ENCODE results near the gene DTNB. TPM values are rescaled to one million over a fixed set of nuclear protein-coding genes. Genes with fewer than 3 reads are reported as not detected.

Gene DTNB
- 10 to 100 TPM; 10.5 to 70.0 (median 16.5) TPM for total RNA-seq
- polyA plus RNA-seq = 10 to 100 TPM; 23.1 to 69.5 (median 44.4) TPM
- long read RNA-seq, donor 1 = 0 reads
- long read RNA-seq, donor 2 = 0 reads
- long read RNA-seq, donor 3 = 0 reads
- long read RNA-seq, donor 4 = 0 reads
- long read RNA-seq, donor 5, partial matches to known transcripts = 0 of 2 reads
- long read RNA-seq, donor 5, other reads (novel, unspliced or antisense) = 0 of 2 reads
- long read RNA-seq, donor 6 = 0 reads
- long read RNA-seq, donor 7 = 0 reads
- long read RNA-seq, donor 8, partial matches to known transcripts = 0 of 1 reads
- long read RNA-seq, donor 8, other reads (novel, unspliced or antisense) = 0 of 1 reads
- long read RNA-seq, donor 9 = 0 reads
- long read RNA-seq, donor 10 = 0 reads

DNA sequence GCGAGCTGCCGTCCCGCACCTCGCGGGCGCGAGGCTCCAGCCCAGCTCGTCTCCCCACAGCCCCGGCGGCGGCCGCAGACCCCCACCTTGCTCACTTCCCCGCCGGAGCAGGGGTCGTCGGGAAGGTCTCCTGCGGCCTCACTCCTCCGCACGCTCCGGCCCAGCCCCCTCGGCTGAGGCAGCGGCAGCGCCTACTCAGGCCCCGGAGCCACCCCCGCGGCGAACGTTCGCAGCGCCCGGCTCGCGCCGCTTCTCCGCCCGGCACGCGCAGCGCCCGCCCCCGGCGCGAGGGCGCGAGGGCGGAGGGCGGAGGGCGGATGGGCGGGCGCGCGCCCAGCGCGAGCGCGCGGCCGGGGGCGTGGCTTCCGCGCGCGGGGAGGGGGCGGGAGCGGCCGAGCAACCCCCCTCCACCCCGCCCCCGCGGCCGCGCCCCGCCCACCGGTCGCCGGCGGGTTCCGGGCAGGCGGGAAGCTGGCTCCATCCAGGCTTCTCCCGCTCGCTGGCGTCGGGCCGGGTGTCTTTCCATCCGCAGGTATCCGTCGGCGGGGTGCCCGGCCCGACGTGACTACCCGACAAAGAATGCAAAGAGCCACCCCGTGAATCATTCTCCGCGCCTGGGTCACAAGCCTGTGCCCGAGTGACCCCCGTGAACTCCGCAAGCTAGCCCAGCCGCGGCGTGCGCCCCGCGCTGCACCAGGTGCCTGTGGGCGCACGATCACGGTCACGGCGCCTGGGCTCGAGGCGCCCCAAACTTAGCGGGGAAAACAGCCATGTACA is at the start of gene DTNB:
TSS of gene DTNB (minus strand) at position 278 of the 777 bp plus-strand sequence. CDS start 20,917 bp downstream, outside the sequence.
- intact Hi-C loops (cut with DNase I; ENCODE audit: low total_unique reads) = no loop called here
- Histone ChIP-seq H3K27me3 (no peaks in the 10 kb centered on the region), H3K9me3 (no peaks in the 10 kb centered on the region), H3K27ac (peak within 1 kb of the TSS; percentile 84 to 99 (median 89)), H3K4me3 (peak within 1 kb of the TSS; percentile 82 to 96 (median 90)), H3K4me1 (peaks cover 15 to 30% (median 22%) of the 10 kb centered on the region in 4 donors), H3K36me3 (no peaks in the 10 kb centered on the region)
- TF ChIP-seq POLR2A (IDR thresholded peaks at IDR 0.05) (no peak), POLR2AphosphoS5 (IDR thresholded peaks at IDR 0.05) (peak in 2 of 3 donors; percentile 34 to 40), EP300 (IDR thresholded peaks at IDR 0.05) (no peak)
- TF ChIP-seq, protein P1, sequence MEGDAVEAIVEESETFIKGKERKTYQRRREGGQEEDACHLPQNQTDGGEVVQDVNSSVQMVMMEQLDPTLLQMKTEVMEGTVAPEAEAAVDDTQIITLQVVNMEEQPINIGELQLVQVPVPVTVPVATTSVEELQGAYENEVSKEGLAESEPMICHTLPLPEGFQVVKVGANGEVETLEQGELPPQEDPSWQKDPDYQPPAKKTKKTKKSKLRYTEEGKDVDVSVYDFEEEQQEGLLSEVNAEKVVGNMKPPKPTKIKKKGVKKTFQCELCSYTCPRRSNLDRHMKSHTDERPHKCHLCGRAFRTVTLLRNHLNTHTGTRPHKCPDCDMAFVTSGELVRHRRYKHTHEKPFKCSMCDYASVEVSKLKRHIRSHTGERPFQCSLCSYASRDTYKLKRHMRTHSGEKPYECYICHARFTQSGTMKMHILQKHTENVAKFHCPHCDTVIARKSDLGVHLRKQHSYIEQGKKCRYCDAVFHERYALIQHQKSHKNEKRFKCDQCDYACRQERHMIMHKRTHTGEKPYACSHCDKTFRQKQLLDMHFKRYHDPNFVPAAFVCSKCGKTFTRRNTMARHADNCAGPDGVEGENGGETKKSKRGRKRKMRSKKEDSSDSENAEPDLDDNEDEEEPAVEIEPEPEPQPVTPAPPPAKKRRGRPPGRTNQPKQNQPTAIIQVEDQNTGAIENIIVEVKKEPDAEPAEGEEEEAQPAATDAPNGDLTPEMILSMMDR (IDR thresholded peaks at IDR 0.05) = no peak
- peak; percentile 86 to 92 for DNase-seq
- WGBS, 5 donors = 0 to 1% (median 0%) methylated on average over 25 to 103 of the region's 111 CpGs

DNA sequence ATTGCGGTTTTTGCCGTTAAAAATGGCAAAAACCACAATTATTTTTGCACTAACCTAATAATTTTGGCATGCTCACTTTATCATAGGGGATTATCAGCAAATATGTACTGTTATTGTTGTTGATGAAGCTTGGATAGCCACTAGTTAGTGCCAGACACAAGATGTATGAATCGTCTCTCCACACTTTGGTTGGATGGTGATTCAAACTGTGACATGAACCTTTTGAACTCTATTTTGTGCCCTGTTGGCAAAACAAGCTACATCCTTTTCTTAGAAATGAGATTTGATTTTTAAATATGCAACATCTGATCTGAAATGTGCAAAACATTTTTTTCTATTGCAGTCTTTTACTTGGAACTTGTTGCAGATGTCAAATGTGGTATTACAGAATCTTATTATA is 48.8 kb upstream of the DTNB start:
- WGBS, 5 donors = 79 to 87% (median 81%) methylated on average over 3 of the region's 3 CpGs

GRCh38 chr2:25720575-25720974 is 47.2 kb upstream of the DTNB start:
- no peaks in the 10 kb centered on the region for H3K27me3 ChIP-seq
- H3K27ac ChIP-seq = no peak overlapping the region
- intact Hi-C loops (cut with DNase I; ENCODE audit: low total_unique reads) = no loop called here
- TF ChIP-seq EP300 (IDR thresholded peaks at IDR 0.05) (no peak), POLR2A (IDR thresholded peaks at IDR 0.05) (no peak), POLR2AphosphoS5 (IDR thresholded peaks at IDR 0.05) (no peak)
- TF ChIP-seq, protein P1 (IDR thresholded peaks at IDR 0.05) = no peak
- 73 to 97% (median 88%) methylated on average over 1 of the region's 1 CpG for WGBS, 5 donors
- no peak overlapping the region for H3K4me3 ChIP-seq
- no peak for DNase-seq
- peaks cover 0 to 8% (median 3%) of the 10 kb centered on the region in 4 donors for H3K4me1 ChIP-seq
- H3K9me3 ChIP-seq = no peaks in the 10 kb centered on the region
- no peaks in the 10 kb centered on the region for H3K36me3 ChIP-seq

More for the DNA sequence above, 48.8 kb upstream of the DTNB start:
- Histone ChIP-seq H3K36me3 (no peaks in the 10 kb centered on the region), H3K9me3 (no peaks in the 10 kb centered on the region), H3K4me1 (peaks cover 0 to 8% (median 3%) of the 10 kb centered on the region in 4 donors), H3K27me3 (no peaks in the 10 kb centered on the region), H3K4me3 (no peak overlapping the region), H3K27ac (no peak overlapping the region)
- TF ChIP-seq EP300 (IDR thresholded peaks at IDR 0.05) = no peak
- no peak for TF ChIP-seq POLR2AphosphoS5 (IDR thresholded peaks at IDR 0.05)
- TF ChIP-seq, protein P1 (IDR thresholded peaks at IDR 0.05) = no peak
- TF ChIP-seq POLR2A (IDR thresholded peaks at IDR 0.05) = no peak
- intact Hi-C loops (cut with DNase I; ENCODE audit: low total_unique reads) = no loop called here
- no peak for DNase-seq

- Histone ChIP-seq H3K27ac (no peak overlapping the region), H3K4me1 (peaks cover 0 to 11% (median 9%) of the 10 kb centered on the region in 4 donors), H3K36me3 (no peaks in the 10 kb centered on the region), H3K27me3 (no peaks in the 10 kb centered on the region), H3K4me3 (no peak overlapping the region), H3K9me3 (no peaks in the 10 kb centered on the region)
- DNase-seq = no peak
- 70 to 86% (median 77%) methylated on average over 1 of the region's 1 CpG for WGBS, 5 donors
- TF ChIP-seq POLR2AphosphoS5 (IDR thresholded peaks at IDR 0.05) (no peak), POLR2A (IDR thresholded peaks at IDR 0.05) (no peak), EP300 (IDR thresholded peaks at IDR 0.05) (no peak)
- TF ChIP-seq, protein P1 (IDR thresholded peaks at IDR 0.05) = no peak
- intact Hi-C loops (cut with DNase I; ENCODE audit: low total_unique reads) = no loop called here
Measured at GRCh38 chr2:25714740-25715139, 41.4 kb upstream of the DTNB start.
